SIG-M5 treated with dmso at 0.1 percent for 504 hours (cell line): ENCODE results near the gene TYR.
"Not testable (repeated sequence)": the region's sequence is repeated elsewhere in the genome, so short reads cannot be mapped to it uniquely, and the experiment has no call there.

Experiments
- DNase-seq: peaks from one replicate; lab custom pipeline; 2025; ENCODE audit not compliant: unreplicated experiment; lab: John Stamatoyannopoulos, UW

TYR gene

GRCh38 chr11:89342880-89343572 is 165.4 kb downstream of the TYR start:
- not testable (repeated sequence) for DNase-seq
